GM12874 (cell line): ENCODE results near the gene GNAI2.

ENCODE experiments used
- TF ChIP-seq, protein P1 (sequence below): IDR thresholded peaks from 2 replicates; pipeline ENCODE4 v1.5.1; 2011; ENCODE audit warnings: low read depth, mild to moderate bottlenecking, control low read depth, low read length, moderate library complexity; ENCODE audit not compliant: insufficient read depth

GNAI2 gene

DNA sequence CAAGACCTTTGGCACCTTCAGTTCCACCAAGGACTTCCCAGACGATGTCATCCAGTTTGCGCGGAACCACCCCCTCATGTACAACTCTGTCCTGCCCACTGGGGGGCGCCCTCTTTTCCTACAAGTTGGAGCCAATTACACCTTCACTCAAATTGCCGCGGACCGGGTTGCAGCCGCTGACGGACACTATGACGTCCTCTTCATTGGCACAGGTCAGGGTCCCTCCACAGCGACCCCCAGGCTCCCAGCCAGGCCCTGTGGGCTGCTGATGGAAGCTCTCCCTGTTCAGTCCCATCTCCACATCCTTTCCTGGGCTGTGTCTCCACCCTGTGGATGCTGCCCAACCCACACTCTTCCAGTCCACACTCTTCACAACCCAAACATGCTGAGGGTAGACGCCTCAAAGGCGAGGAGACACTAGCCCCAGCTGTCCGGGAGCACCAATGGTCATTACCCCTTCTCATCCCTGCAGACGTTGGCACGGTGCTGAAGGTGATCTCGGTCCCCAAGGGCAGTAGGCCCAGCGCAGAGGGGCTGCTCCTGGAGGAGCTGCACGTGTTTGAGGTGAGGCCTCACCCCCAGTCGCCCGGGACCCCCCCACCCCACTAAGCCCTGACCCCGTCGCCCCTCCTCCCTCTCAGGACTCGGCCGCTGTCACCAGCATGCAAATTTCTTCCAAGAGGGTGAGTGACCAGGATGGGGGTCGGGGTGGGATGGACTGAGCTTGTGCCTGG is 38.5 kb downstream of the GNAI2 start:
- TF ChIP-seq, protein P1, sequence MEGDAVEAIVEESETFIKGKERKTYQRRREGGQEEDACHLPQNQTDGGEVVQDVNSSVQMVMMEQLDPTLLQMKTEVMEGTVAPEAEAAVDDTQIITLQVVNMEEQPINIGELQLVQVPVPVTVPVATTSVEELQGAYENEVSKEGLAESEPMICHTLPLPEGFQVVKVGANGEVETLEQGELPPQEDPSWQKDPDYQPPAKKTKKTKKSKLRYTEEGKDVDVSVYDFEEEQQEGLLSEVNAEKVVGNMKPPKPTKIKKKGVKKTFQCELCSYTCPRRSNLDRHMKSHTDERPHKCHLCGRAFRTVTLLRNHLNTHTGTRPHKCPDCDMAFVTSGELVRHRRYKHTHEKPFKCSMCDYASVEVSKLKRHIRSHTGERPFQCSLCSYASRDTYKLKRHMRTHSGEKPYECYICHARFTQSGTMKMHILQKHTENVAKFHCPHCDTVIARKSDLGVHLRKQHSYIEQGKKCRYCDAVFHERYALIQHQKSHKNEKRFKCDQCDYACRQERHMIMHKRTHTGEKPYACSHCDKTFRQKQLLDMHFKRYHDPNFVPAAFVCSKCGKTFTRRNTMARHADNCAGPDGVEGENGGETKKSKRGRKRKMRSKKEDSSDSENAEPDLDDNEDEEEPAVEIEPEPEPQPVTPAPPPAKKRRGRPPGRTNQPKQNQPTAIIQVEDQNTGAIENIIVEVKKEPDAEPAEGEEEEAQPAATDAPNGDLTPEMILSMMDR: peak; percentile 84

DNA sequence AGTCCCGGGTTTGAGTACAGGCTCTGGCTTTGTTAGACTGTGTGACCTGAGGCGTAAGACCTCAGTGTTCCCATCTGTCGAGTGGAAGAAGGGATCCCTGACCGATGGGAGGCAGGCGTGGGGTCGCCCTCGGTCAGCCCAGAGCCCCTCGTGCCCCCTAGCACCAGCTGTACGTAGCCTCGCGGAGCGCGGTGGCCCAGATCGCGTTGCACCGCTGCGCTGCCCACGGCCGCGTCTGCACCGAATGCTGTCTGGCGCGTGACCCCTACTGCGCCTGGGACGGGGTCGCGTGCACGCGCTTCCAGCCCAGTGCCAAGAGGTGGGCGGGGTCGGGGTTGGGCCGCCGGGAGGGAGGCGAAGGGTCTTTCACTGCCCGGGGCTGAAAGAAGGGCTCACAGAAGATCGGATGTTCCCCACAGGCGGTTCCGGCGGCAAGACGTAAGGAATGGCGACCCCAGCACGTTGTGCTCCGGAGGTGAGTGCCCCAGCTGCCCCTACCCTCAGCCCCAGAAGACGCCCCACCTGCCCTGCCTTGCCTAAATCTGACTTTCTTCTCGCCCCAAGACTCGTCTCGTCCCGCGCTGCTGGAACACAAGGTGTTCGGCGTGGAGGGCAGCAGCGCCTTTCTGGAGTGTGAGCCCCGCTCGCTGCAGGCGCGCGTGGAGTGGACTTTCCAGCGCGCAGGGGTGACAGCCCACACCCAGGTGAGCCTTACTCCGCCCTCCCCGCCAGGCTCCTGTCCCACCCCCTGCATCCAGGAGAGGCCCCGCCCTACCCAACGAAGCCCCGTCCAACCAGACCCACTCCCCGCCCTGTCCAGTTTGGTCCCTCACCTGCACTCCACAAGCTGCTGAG is 39.4 kb downstream of the GNAI2 start:
- TF ChIP-seq, protein P1: no peak

DNA sequence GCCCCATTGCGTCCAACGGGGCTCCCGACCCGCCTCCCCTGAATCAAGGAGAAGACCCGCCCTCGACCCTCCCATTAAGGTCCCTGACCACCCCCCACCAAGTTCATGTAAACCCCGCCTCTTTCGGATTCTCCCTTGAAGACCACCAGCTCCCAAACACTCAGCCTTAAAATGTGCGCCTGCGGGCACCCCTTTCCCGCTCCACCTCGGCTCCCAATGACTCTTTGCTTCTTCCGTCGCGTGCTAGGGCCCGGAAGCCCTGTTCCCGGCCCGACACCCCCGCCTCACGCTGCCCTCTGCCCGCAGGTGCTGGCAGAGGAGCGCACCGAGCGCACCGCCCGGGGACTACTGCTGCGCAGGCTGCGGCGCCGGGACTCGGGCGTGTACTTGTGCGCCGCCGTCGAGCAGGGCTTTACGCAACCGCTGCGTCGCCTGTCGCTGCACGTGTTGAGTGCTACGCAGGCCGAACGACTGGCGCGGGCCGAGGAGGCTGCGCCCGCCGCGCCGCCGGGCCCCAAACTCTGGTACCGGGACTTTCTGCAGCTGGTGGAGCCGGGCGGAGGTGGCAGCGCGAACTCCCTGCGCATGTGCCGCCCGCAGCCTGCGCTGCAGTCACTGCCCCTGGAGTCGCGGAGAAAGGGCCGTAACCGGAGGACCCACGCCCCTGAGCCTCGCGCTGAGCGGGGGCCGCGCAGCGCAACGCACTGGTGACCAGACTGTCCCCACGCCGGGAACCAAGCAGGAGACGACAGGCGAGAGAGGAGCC is 40.2 kb downstream of the GNAI2 start:
- TF ChIP-seq, protein P1: no peak

DNA sequence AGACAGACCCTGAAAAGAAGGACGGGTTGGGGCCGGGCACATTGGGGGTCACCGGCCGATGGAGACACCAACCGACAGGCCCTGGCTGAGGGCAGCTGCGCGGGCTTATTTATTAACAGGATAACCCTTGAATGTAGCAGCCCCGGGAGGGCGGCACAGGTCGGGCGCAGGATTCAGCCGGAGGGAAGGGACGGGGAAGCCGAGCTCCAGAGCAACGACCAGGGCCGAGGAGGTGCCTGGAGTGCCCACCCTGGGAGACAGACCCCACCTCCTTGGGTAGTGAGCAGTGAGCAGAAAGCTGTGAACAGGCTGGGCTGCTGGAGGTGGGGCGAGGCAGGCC is 40.7 kb downstream of the GNAI2 start:
- TF ChIP-seq, protein P1: no peak

DNA sequence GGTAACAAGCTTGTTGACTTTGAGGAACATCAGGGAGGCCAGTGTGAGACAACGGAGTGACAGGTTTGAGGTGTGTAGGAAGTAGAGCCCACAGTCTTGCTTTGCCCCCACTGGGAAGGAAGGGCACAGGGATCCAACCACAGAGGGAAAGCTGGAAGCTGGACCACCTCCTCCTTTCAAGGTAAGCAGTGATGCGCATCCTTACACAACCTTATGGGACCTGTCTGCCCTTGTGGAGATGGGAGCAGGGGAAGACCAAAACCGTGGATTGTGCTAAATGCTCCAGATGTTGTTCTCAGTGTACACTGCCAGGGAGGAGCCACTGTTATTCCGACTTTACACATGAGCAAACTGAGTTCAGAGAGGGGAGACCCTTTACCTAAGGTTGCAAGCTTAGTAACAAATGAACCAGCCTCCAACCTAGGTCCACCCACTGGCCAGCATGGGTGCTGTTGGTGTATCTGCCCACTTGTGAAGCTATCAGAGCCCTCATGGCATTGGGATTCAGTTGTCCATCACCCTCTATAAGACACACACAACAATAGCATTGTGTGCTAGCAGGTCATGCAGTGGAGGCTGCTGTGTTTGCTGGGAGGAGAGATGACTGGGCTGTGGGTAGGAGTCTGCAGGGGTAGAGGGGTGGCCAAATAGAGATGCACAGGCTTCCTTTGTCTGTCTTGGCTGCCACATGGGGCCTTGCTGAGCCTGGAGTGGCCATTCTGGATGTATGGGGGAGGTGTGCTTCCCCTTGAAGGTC is 42.3 kb downstream of the GNAI2 start:
- TF ChIP-seq, protein P1: no peak

DNA sequence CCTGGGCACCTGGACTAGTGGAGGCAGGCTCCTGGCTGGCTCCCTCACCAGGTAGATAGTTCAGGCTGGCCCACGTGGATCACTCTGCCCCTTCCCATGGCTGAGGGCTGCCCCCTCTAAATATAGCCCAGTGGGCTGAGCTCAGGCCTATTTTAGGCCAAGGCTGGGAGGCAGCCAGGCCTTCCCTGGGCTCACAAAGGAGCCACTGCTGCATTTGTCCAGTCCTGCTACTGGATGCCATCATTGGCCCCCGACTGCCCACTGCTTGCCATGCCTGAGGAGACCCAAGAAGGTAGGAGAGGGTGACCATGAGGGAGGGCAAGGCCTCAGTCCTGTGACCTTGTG is 42.8 kb downstream of the GNAI2 start, which contains the start of gene LSMEM2:
Gene LSMEM2, plus strand, starts transcription at position 208 of the 345 bp plus-strand sequence. Its CDS starts 27 bp downstream, at position 235.
- TF ChIP-seq, protein P1: no peak
